HG02870 (cell line): ENCODE results near the gene ACOT9.
"Not testable (repeated sequence)": the region's sequence is repeated elsewhere in the genome, so short reads cannot be mapped to it uniquely, and the experiment has no call there.

Experiments
- ATAC-seq: cut with Tn5 transposase; IDR thresholded peaks from one replicate; pipeline ENCODE4 v1.9.1; 2021; ENCODE audit warnings: mild to moderate bottlenecking, moderate library complexity; ENCODE audit not compliant: unreplicated experiment

Gene ACOT9

GRCh38 chrX:23705235-23705634, 37.8 kb downstream of the ACOT9 start:
- ATAC-seq, result no peak

GRCh38 chrX:23704673-23705206, 38.3 kb downstream of the ACOT9 start:
- ATAC-seq, result no peak

DNA sequence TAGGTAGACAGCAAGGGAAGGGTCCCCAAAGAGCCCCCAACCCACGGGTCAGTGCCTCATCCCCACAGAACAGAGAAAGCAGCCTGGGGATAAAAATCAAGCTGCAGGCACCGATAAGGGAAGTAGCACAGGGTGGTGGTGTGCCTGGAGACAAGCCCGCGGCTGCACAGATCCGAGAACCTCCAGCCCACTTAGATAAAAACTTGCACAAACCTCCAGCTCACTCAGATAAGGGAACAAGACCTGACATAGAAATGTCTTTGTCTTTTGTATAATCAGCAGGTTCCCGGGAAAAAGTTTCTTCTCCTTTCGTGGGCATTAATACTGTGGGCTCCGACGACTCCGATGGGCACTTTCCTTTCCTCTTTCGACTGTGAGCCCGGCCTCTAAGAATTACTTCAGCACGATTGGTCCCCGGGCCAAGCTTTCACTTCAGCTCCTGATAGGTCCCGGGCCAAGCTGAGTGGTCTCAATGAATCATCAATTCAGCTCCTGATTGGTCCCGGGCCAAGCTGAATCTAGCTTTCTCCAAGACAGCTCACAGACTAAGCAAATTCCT, 43.4 kb downstream of the ACOT9 start:
- no peak for ATAC-seq

DNA sequence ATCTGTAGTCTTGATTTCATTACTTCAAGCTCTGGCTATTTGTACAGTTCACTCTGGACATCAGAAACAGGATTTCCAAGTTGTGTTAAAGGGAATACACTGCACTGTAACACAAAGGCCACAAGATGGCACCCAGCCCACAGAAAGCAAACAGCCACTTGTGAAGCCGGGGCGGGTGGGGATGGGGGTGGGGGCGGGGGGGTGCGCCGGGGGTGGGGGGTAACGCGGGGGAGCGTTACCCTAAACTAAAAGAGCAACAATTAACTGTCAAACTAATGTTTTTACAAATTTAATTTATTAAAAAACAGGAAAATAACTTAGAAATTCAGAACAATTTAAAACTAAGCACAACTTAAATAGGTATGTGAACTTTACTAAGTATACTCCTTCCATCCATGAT, 48.5 kb downstream of the ACOT9 start:
- peak; percentile 67 for ATAC-seq

DNA sequence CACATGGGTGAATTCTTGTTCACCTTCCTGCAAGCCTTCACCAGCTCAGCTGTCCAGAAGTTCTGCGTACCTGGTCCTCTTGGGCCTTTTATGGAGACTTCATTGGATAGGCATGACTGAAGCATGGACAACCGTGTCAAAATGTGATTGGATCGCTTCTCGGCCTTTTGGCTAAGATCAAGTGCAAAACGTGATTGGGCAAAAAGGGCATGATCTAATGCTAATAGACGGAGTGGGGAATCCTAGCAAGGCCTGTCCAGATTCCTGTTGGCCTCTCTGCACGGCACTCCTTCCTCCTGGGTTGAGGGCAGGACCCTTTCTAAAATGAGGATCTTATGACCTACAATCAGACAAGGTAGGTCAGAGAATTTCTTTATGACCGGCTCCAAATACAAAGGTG, 50.9 kb downstream of the ACOT9 start:
- ATAC-seq, result no peak

DNA sequence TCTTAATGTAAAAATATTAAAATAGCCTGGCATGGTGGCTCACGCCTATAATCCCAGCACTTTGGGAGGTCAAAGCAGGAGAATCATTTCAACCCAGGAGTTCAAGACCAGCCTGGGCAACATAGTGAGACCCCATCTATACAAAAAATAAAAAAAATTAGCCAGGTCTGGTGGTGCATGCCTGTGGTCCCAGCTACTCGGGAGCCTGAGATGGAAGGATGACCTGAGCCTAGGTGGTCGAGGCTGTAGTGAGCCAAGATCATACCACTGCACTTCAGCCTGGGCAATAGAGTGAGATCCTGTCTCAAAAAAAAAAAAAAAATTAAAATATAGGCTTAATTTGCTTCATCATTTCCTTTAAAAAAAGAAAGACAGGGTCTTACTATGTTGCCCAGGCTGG, 66.6 kb downstream of the ACOT9 start:
- ATAC-seq, result not testable (repeated sequence)

- ATAC-seq, result no peak
These were observed 70.0 kb downstream of the ACOT9 start for GRCh38 chrX:23673108-23673507.

DNA sequence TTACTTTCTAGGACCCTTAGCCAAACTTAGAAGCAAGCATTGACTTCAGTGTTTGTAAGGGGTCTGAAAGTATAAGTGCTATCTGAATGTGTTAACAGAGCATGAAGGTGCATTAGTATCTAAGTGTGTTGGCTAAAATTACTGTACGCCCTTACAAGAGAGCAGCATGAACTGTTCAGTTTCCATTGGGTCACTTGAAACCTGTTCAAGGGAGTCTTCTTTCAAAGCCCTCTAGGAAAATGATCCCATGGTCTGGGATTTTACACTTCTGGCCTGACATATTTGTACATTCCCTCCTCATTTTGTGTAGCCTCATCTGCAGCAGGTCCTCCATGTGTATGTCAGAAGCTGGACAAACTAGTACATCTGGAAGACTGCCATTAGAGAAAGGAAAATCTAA, 72.5 kb downstream of the ACOT9 start:
- no peak for ATAC-seq

DNA sequence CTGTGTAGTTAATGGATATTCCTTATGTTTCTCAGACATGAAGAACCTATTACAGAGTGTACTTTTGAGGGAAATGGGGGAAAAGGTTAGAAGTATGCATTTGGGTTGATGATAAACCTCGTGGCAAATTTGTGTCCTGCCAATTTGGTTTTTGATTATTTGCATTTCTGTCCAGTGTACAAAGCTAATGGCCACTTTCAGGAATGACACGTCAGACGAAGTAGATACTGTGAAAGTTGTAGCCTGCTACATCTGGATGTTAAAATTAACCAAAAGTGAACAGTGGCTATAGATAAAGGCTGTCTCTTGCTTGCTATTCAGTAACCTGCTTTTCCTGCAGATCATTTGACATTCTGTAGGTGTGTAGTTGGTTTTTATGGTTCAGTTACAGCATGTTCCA, 74.7 kb downstream of the ACOT9 start:
- no peak for ATAC-seq

DNA sequence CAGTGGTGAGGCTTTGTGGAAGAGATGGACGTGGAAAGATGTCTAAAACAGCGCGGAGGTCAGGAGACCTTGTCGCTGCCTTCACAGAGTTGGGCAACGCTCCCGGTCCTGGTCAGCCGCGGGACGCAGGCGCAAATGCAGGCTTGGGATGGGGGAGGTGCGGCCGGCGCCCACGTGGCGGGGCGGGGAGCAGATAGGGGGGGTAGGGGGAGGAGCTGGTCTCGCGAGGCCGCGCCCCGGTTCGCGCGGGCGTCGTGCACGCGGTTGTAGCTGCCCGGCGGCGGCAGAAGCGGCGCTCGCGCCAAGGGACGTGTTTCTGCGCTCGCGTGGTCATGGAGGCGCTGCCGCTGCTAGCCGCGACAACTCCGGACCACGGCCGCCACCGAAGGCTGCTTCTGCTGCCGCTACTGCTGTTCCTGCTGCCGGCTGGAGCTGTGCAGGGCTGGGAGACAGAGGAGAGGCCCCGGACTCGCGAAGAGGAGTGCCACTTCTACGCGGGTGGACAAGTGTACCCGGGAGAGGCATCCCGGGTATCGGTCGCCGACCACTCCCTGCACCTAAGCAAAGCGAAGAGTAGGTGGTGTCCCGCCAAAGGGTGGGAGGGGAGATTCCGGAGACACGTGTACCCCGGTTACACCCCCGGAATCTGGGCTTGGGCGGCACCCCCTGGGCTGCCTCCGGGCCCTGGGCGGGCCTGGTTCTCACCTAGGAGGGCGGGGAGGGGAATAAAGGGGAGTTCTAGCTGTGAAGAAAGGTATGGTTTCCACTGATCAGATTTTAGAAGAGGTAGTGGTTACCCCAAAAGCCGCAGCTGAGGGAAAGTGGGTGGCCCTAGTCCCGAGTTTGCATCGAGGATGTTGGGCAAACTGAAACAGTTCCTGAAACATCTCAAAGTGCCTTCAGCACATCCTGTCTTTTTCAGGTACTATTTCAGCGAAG, 75.6 kb downstream of the ACOT9 start, which contains the start of gene PRDX4:
Gene PRDX4, plus strand, starts transcription at position 255 of the 939 bp plus-strand sequence. Its CDS starts 78 bp downstream, at position 333.
- ATAC-seq, result peak; percentile 53

DNA sequence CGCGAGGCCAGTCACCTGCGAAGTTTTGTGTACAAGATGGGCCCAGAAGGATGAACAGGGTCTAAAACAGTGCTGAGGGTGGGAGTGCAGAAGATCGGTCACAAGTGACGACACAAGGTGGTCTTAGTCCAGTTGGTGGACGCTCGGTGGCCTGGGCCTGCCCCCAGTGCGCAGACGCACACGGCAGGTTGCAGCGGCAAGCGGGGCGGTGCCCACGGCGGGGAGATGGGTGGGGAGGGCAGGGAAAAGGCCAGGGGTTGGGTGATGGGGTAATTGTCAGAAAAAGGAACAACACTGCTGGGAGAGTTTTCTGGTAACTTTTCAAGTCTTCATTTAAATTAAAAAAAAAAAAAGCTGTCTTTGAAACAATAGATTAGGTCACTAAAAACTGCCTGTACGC, 76.8 kb downstream of the ACOT9 start:
- no peak for ATAC-seq

DNA sequence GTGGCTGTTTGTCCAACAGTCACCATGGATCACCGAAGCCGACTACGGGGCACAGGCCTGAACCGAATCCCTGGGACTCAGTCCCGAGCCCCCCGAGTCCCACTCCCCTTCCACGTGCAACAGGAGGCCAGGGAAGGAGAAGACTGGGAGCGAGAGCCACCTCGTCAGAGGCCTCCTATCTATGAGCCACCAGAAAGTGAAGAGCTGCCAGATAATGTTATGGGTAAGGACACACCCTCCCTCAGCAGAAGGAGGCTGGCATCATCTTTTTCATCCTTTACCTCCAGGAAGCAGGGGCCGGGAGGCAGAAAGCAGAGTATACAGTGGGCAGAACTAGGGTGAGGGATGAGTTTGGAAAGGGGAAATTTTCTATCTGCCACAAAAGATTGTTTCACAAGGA, 78.6 kb downstream of the ACOT9 start:
- ATAC-seq, result no peak

DNA sequence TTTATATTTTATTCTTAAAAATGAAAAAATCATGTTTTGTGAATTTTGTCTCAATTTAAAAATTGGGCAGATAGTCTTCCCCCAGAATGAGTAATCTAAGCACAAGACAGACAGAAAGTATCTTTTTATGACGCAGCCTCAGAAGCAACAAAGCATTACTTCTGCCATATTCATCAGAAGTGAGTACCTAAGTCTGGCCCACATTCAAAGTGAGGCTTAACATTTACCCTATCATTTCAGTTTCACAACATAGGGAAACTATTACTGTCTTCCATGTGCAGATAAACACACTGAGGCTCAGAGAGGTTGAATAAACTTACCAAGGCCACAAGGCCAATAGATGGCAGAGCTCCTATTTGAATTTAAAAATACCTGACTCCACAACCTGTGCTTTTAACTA, 80.2 kb downstream of the ACOT9 start:
- peak; percentile 53 for ATAC-seq

- peak; percentile 38 for ATAC-seq
These were observed 80.9 kb downstream of the ACOT9 start for GRCh38 chrX:23662187-23662586.

DNA sequence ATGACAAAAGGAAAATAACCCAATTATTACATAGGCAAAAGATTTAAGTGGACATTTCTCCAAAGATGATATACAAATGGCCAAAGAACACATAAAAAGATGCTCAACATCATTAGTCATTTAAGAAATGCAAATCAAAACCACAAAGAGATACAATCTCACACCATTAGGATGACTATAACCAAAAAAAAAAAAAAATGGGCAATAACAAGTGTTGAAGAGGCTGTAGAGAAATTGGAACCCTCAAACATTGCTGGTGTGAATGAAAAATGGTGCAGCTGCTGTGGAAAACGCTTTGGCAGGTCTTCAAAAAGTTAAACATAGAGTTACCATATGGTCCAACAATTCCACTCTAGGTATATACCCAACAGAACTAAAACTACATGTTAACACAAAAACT, 81.4 kb downstream of the ACOT9 start:
- no peak for ATAC-seq

- ATAC-seq, result no peak
These were observed 82.3 kb downstream of the ACOT9 start for GRCh38 chrX:23660766-23661132.

GRCh38 chrX:23660083-23660765, 82.9 kb downstream of the ACOT9 start:
- not testable (repeated sequence) for ATAC-seq

- ATAC-seq, result no peak
These were observed 83.7 kb downstream of the ACOT9 start for GRCh38 chrX:23659339-23659738.

- no peak for ATAC-seq
These were observed 86.4 kb downstream of the ACOT9 start for GRCh38 chrX:23656684-23657083.

- ATAC-seq, result no peak
These were observed 87.0 kb downstream of the ACOT9 start for GRCh38 chrX:23656091-23656490.
